Right cardiac atrium (tissue), 5 donors: Measurements from ENCODE around the gene RCCD1. TPM values are rescaled to one million over a fixed set of nuclear protein-coding genes. Genes with fewer than 3 reads are reported as not detected.

Experiments used
- ATAC-seq, 2 donors: fragments of 200-7000 bp; cut with Tn5 transposase; one replicate each; pipeline versions ENCODE4 v1.8.0 to v1.9.1; 2020; ENCODE audit warnings: moderate library complexity in 2 of 2, mild to moderate bottlenecking in 1 of 2
- DNase-seq, 3 donors: peaks; one replicate each; pipeline ENCODE4 v3.0.0-alpha.2; 2020
- H3K27ac ChIP-seq: one replicate; pipeline ENCODE4 v1.5.1; 2013; ENCODE audit warnings: mild to moderate bottlenecking, low read length, control low read depth, moderate library complexity
- H3K27me3 ChIP-seq: one replicate; pipeline ENCODE4 v1.6.1; 2013; ENCODE audit not compliant: control insufficient read depth, insufficient read depth
- H3K4me1 ChIP-seq: one replicate; pipeline ENCODE4 v1.6.1; 2013; ENCODE audit warnings: low read length; ENCODE audit not compliant: control insufficient read depth, insufficient read depth
- H3K4me3 ChIP-seq: one replicate; pipeline ENCODE4 v1.5.1; 2013; ENCODE audit warnings: low read length, control low read depth
- H3K9me3 ChIP-seq: one replicate; pipeline ENCODE4 v1.6.1; 2013; ENCODE audit warnings: low read length; ENCODE audit not compliant: control insufficient read depth
- WGBS: extraction: QIAGEN DNeasy Blood & Tissue Kit; methylation state at CpG from one replicate; pipeline ENCODE4 v1.1.7; 2013; 5-methylcytosine and 5-hydroxymethylcytosine counted together
- intact Hi-C, 4 donors: fragments of 100-400 bp; cut with DNase I; formaldehyde crosslinking; loops; one replicate each; pipeline versions ENCODE4 v1.11.0 to v1.14.0; 2022 to 2023
- polyA plus RNA-seq: library from polyadenylated mRNA; stranded (reverse); fragments of 200-250 nt; gene quantifications from one replicate; pipeline ENCODE4 v1.2.3, GENCODE V29; 2013
- total RNA-seq, 4 donors: library from RNA; stranded (reverse); fragmentation: NEBNext Ultra II Directional; extraction: Animal tissue kit (Norgen Biotek cat#: 25700); gene quantifications; one replicate each; pipeline ENCODE4 v1.2.1, GENCODE V29; 2021
- donor health status: healthy with polysubstance abuse.
- donor health status: DM: no; HTN: yes; CAD: no.
- donor health status: DM: no; HTN: no; CAD: no.
- donor health status: DM: no; HTN: yes; CAD: no; lungs with severe emphysema.
- donor health status: DM: yes; HTN: yes; CAD: no.

The RCCD1 gene
- total and polyA plus RNA-seq, 5 donors: 8.7 to 14.8 (median 13.4) TPM

- Histone ChIP-seq H3K27ac (no peak overlapping the region), H3K27me3 (no peaks in the 10 kb centered on the region), H3K4me1 (no peaks in the 10 kb centered on the region), H3K9me3 (no peaks in the 10 kb centered on the region), H3K4me3 (no peak overlapping the region)
- intact Hi-C loops: no loop called here
- ATAC-seq (no peak), DNase-seq (no peak)
- 89% methylated on average over 7 of the region's 7 CpGs for WGBS
Measured at GRCh38 chr15:90970274-90970673, 15.6 kb downstream of the RCCD1 start.

GRCh38 chr15:90972133-90972532, 17.4 kb downstream of the RCCD1 start:
- intact Hi-C loops: no loop called here
- H3K9me3 ChIP-seq: no peaks in the 10 kb centered on the region
- no peak overlapping the region for H3K27ac ChIP-seq
- no peaks in the 10 kb centered on the region for H3K27me3 ChIP-seq
- H3K4me3 ChIP-seq: no peak overlapping the region
- ATAC-seq (no peak), DNase-seq (no peak)
- no peaks in the 10 kb centered on the region for H3K4me1 ChIP-seq
- WGBS: 97% methylated on average over 5 of the region's 5 CpGs

GRCh38 chr15:90974216-90974615, 19.5 kb downstream of the RCCD1 start:
- WGBS: 96% methylated on average over 21 of the region's 21 CpGs
- no peak overlapping the region for H3K4me3 ChIP-seq
- no peaks in the 10 kb centered on the region for H3K4me1 ChIP-seq
- H3K27me3 ChIP-seq: no peaks in the 10 kb centered on the region
- H3K27ac ChIP-seq: no peak overlapping the region
- ATAC-seq (no peak), DNase-seq (no peak)
- H3K9me3 ChIP-seq: no peaks in the 10 kb centered on the region
- intact Hi-C loops: no loop called here

- no peak overlapping the region for H3K4me3 ChIP-seq
- DNase-seq (no peak), ATAC-seq (no peak)
- H3K9me3 ChIP-seq: no peaks in the 10 kb centered on the region
- intact Hi-C loops: no loop called here
- WGBS: 64% methylated on average over 1 of the region's 1 CpG
- H3K27ac ChIP-seq: no peak overlapping the region
- H3K27me3 ChIP-seq: no peaks in the 10 kb centered on the region
- H3K4me1 ChIP-seq: no peaks in the 10 kb centered on the region
Measured at GRCh38 chr15:90979582-90979981, 24.9 kb downstream of the RCCD1 start.

- H3K4me1 ChIP-seq: no peaks in the 10 kb centered on the region
- H3K4me3 ChIP-seq: no peak overlapping the region
- H3K9me3 ChIP-seq: no peaks in the 10 kb centered on the region
- WGBS: 95% methylated on average over 6 of the region's 6 CpGs
- DNase-seq: no peak
- intact Hi-C loops: no loop called here
- H3K27ac ChIP-seq: no peak overlapping the region
- no peaks in the 10 kb centered on the region for H3K27me3 ChIP-seq
- ATAC-seq: no peak
Measured at GRCh38 chr15:90981681-90982080, 27.0 kb downstream of the RCCD1 start.

- intact Hi-C loops: no loop called here
- Histone ChIP-seq H3K4me1 (no peaks in the 10 kb centered on the region), H3K4me3 (no peak overlapping the region), H3K27me3 (no peaks in the 10 kb centered on the region), H3K27ac (no peak overlapping the region), H3K9me3 (no peaks in the 10 kb centered on the region)
- no peak for ATAC-seq
- 92% methylated on average over 5 of the region's 5 CpGs for WGBS
- no peak for DNase-seq
Measured at GRCh38 chr15:90982135-90982534, 27.5 kb downstream of the RCCD1 start.

GRCh38 chr15:90986790-90987507, 32.3 kb downstream of the RCCD1 start:
- Histone ChIP-seq H3K4me3 (no peak overlapping the region), H3K4me1 (no peaks in the 10 kb centered on the region), H3K9me3 (no peaks in the 10 kb centered on the region), H3K27ac (no peak overlapping the region), H3K27me3 (no peaks in the 10 kb centered on the region)
- DNase-seq (no peak), ATAC-seq (no peak)
- intact Hi-C loops: no loop called here
- 92% methylated on average over 11 of the region's 11 CpGs for WGBS

- H3K9me3 ChIP-seq: no peaks in the 10 kb centered on the region
- intact Hi-C loops: no loop called here
- H3K4me3 ChIP-seq: no peak overlapping the region
- ATAC-seq (no peak), DNase-seq (no peak)
- H3K4me1 ChIP-seq: no peaks in the 10 kb centered on the region
- H3K27ac ChIP-seq: no peak overlapping the region
- 66% methylated on average over 7 of the region's 7 CpGs for whole genome bisulfite sequencing
- no peaks in the 10 kb centered on the region for H3K27me3 ChIP-seq
Measured at GRCh38 chr15:90987561-90988141, 33.0 kb downstream of the RCCD1 start.

- DNase-seq (no peak), ATAC-seq (no peak)
Measured at GRCh38 chr15:90988296-90988695, 33.6 kb downstream of the RCCD1 start.

GRCh38 chr15:90989040-90989768, 34.5 kb downstream of the RCCD1 start:
- DNase-seq (no peak), ATAC-seq (no peak)
- Histone ChIP-seq H3K27me3 (no peaks in the 10 kb centered on the region), H3K4me1 (no peaks in the 10 kb centered on the region), H3K9me3 (no peaks in the 10 kb centered on the region), H3K4me3 (no peak overlapping the region), H3K27ac (no peak overlapping the region)
- WGBS: 90% methylated on average over 7 of the region's 7 CpGs
- intact Hi-C loops: no loop called here

More at GRCh38 chr15:90988296-90988695, 33.6 kb downstream of the RCCD1 start:
- H3K27ac ChIP-seq: no peak overlapping the region
- 56% methylated on average over 6 of the region's 6 CpGs for WGBS
- no peak overlapping the region for H3K4me3 ChIP-seq
- no peaks in the 10 kb centered on the region for H3K9me3 ChIP-seq
- no peaks in the 10 kb centered on the region for H3K4me1 ChIP-seq
- intact Hi-C loops: no loop called here
- H3K27me3 ChIP-seq: no peaks in the 10 kb centered on the region

GRCh38 chr15:90990446-90990845, 35.8 kb downstream of the RCCD1 start:
- ATAC-seq: no peak
- no peaks in the 10 kb centered on the region for H3K4me1 ChIP-seq
- intact Hi-C loops: no loop called here
- no peak overlapping the region for H3K27ac ChIP-seq
- H3K27me3 ChIP-seq: no peaks in the 10 kb centered on the region
- no peaks in the 10 kb centered on the region for H3K9me3 ChIP-seq
- DNase-seq: no peak
- 97% methylated on average over 4 of the region's 4 CpGs for WGBS
- H3K4me3 ChIP-seq: no peak overlapping the region
